Lower lobe of right lung (tissue), 2 donors: ENCODE results near the gene CASP8. TPM values are rescaled to one million over a fixed set of nuclear protein-coding genes. Genes with fewer than 3 reads are reported as not detected.
A peak's percentile ranks its signal among the peaks of the same experiment; 100 is the strongest.

Experiments
- ATAC-seq, 2 donors: fragments of 200-7000 bp; cut with Tn5 transposase; one replicate each; pipeline ENCODE4 v1.9.1; 2020 to 2022; ENCODE audit warnings: mild to moderate bottlenecking in 2 of 2, moderate library complexity in 2 of 2
- DNase-seq: peaks from one replicate; pipeline ENCODE4 v3.0.0-alpha.2; 2020
- H3K27ac ChIP-seq: fragments of 200-600 bp; one replicate; pipeline ENCODE4 v1.8.0; 2022
- H3K27me3 ChIP-seq: fragments of 200-600 bp; one replicate; pipeline ENCODE4 v1.8.0; 2022; ENCODE audit warnings: low read depth
- H3K36me3 ChIP-seq: fragments of 200-600 bp; one replicate; pipeline ENCODE4 v1.8.0; 2022; ENCODE audit warnings: mild to moderate bottlenecking
- H3K4me1 ChIP-seq: fragments of 200-600 bp; one replicate; pipeline ENCODE4 v1.8.0; 2022
- H3K4me3 ChIP-seq: fragments of 200-600 bp; one replicate; pipeline ENCODE4 v1.8.0; 2022; ENCODE audit warnings: mild to moderate bottlenecking
- H3K9me3 ChIP-seq: fragments of 200-600 bp; one replicate; pipeline ENCODE4 v1.8.0; 2022
- CTCF ChIP-seq: fragments of 200-600 bp; IDR thresholded peaks from one replicate; pipeline ENCODE4 v1.8.0; 2022; ENCODE audit warnings: antibody characterized with exemption, mild to moderate bottlenecking
- intact Hi-C: fragments of 100-400 bp; cut with DNase I; formaldehyde crosslinking; loops from one replicate; pipeline ENCODE4 v1.11.0; 2022
- total RNA-seq: library from RNA; stranded (reverse); fragmentation: NEBNext Ultra II Directional; extraction: Animal tissue kit (Norgen Biotek cat#: 25700); gene quantifications from one replicate; pipeline ENCODE4 v1.2.1, GENCODE V29; 2021
- donor health status: DM: no; HTN: yes; CAD: no; lungs with severe emphysema.

Gene CASP8
- total RNA-seq, 1 donor from 2014 or later, result 44.2 TPM

GRCh38 chr2:201256082-201256481 lies 4.3 kb upstream of the CASP8 start:
- Histone ChIP-seq H3K9me3 (no peaks in the 10 kb centered on the region), H3K27me3 (no peaks in the 10 kb centered on the region), H3K27ac (no peak overlapping the region), H3K36me3 (no peaks in the 10 kb centered on the region), H3K4me3 (no peak overlapping the region), H3K4me1 (peaks cover 45% of the 10 kb centered on the region)
- TF ChIP-seq CTCF, result no peak
- DNase-seq (no peak), ATAC-seq (no peak)
- intact Hi-C loops, result no loop called here

GRCh38 chr2:201257381-201257955 lies 2.9 kb upstream of the CASP8 start:
- intact Hi-C loops, result no loop called here
- Histone ChIP-seq H3K27me3 (no peaks in the 10 kb centered on the region), H3K4me1 (peaks cover 56% of the 10 kb centered on the region), H3K4me3 (peak overlapping the region; percentile 65), H3K36me3 (no peaks in the 10 kb centered on the region), H3K27ac (peak overlapping the region; percentile 89), H3K9me3 (no peaks in the 10 kb centered on the region)
- ATAC-seq (peak; percentile 70 to 76), DNase-seq (peak; percentile 71)
- no peak for TF ChIP-seq CTCF

GRCh38 chr2:201257956-201258665 lies 2.2 kb upstream of the CASP8 start:
- no peaks in the 10 kb centered on the region for H3K36me3 ChIP-seq
- no peaks in the 10 kb centered on the region for H3K9me3 ChIP-seq
- ATAC-seq (peak; percentile 90 to 92), DNase-seq (peak; percentile 91)
- intact Hi-C loops, result no loop called here
- H3K27ac ChIP-seq, result peak overlapping the region; percentile 89
- peak overlapping the region; percentile 65 for H3K4me3 ChIP-seq
- TF ChIP-seq CTCF, result no peak
- peaks cover 63% of the 10 kb centered on the region for H3K4me1 ChIP-seq
- H3K27me3 ChIP-seq, result no peaks in the 10 kb centered on the region

- Histone ChIP-seq H3K4me3 (peak overlapping the region; percentile 65), H3K9me3 (no peaks in the 10 kb centered on the region), H3K27ac (peak overlapping the region; percentile 89), H3K4me1 (peaks cover 63% of the 10 kb centered on the region), H3K36me3 (no peaks in the 10 kb centered on the region), H3K27me3 (no peaks in the 10 kb centered on the region)
- no peak for TF ChIP-seq CTCF
- ATAC-seq, result peak; percentile 6 to 27
- DNase-seq, result no peak
- intact Hi-C loops, result no loop called here
These were observed 1.4 kb upstream of the CASP8 start for GRCh38 chr2:201258666-201259615.

- Histone ChIP-seq H3K9me3 (no peaks in the 10 kb centered on the region), H3K27ac (peak overlapping the region; percentile 89), H3K4me1 (peaks cover 60% of the 10 kb centered on the region), H3K4me3 (peak overlapping the region; percentile 65), H3K36me3 (peaks cover 1% of the 10 kb centered on the region), H3K27me3 (no peaks in the 10 kb centered on the region)
- DNase-seq, result no peak
- no peak for TF ChIP-seq CTCF
- ATAC-seq, result no peak
- intact Hi-C loops, result no loop called here
These were observed 1.1 kb downstream of the CASP8 start for GRCh38 chr2:201261471-201261870.
